ENCODE data around the gene PRAC1. TPM values are rescaled to one million over a fixed set of nuclear protein-coding genes. Genes with fewer than 3 reads are reported as not detected.
"Not testable (repeated sequence)": the region's sequence is repeated elsewhere in the genome, so short reads cannot be mapped to it uniquely, and the experiment has no call there.

Gene PRAC1
- total and polyA plus RNA-seq, 2 donors (not counting 1 experiment from before 2014, with no cell fraction given), result not detected

- TF ChIP-seq EZH2 (IDR thresholded peaks at IDR 0.05; ENCODE audit: low read length, missing control alignments), result no peak
- no peak for DNase-seq (ENCODE audit: low read depth in 2 of 2)
- no peaks in the 10 kb centered on the region for H3K79me2 ChIP-seq (ENCODE audit: control insufficient read depth, insufficient read depth, low read length)
- H3K27ac ChIP-seq (ENCODE audit: insufficient read depth, low read length), result no peak overlapping the region
- no peak overlapping the region for H3K4me3 ChIP-seq (replicated peaks in 1 of 4; ENCODE audit: control extremely low read depth in 1 of 4, insufficient read depth in 1 of 4, low read depth in 3 of 4, low read length in 4 of 4)
- H4K20me1 ChIP-seq (ENCODE audit: control insufficient read depth, extremely low read depth, insufficient read depth, low read length), result no peaks in the 10 kb centered on the region
- H3K27me3 ChIP-seq (ENCODE audit: control insufficient read depth, insufficient read depth, low read length), result peaks cover 68% of the 10 kb centered on the region
- H3K4me2 ChIP-seq (ENCODE audit: extremely low read depth, insufficient read depth, low read length), result no peak overlapping the region
- H3K9me3 ChIP-seq (ENCODE audit: control insufficient read depth, insufficient read depth, low read depth, low read length), result no peaks in the 10 kb centered on the region
- no peak overlapping the region for H2AFZ ChIP-seq (ENCODE audit: low read length)
- no peaks in the 10 kb centered on the region for H3K36me3 ChIP-seq (ENCODE audit: control insufficient read depth, insufficient read depth, low read length)
- no peaks in the 10 kb centered on the region for H3K4me1 ChIP-seq (ENCODE audit: control insufficient read depth, extremely low read depth, insufficient read depth, low read length)
- no peak overlapping the region for H3K9ac ChIP-seq (ENCODE audit: insufficient read depth, low read length)
These were observed 4.0 kb downstream of the PRAC1 start for GRCh38 chr17:48718227-48718760.

GRCh38 chr17:48717367-48718226, 4.7 kb downstream of the PRAC1 start:
- H3K9me3 ChIP-seq (ENCODE audit: control insufficient read depth, insufficient read depth, low read depth, low read length), result no peaks in the 10 kb centered on the region
- H2AFZ ChIP-seq (ENCODE audit: low read length), result no peak overlapping the region
- no peaks in the 10 kb centered on the region for H3K4me1 ChIP-seq (ENCODE audit: control insufficient read depth, extremely low read depth, insufficient read depth, low read length)
- H3K27me3 ChIP-seq (ENCODE audit: control insufficient read depth, insufficient read depth, low read length), result peaks cover 61% of the 10 kb centered on the region
- H3K4me3 ChIP-seq (replicated peaks in 1 of 4; ENCODE audit: control extremely low read depth in 1 of 4, insufficient read depth in 1 of 4, low read depth in 3 of 4, low read length in 4 of 4), result no peak overlapping the region
- no peak overlapping the region for H3K4me2 ChIP-seq (ENCODE audit: extremely low read depth, insufficient read depth, low read length)
- no peaks in the 10 kb centered on the region for H4K20me1 ChIP-seq (ENCODE audit: control insufficient read depth, extremely low read depth, insufficient read depth, low read length)
- no peak overlapping the region for H3K9ac ChIP-seq (ENCODE audit: insufficient read depth, low read length)
- DNase-seq (ENCODE audit: low read depth in 2 of 2), result no peak
- H3K27ac ChIP-seq (ENCODE audit: insufficient read depth, low read length), result no peak overlapping the region
- H3K36me3 ChIP-seq (ENCODE audit: control insufficient read depth, insufficient read depth, low read length), result no peaks in the 10 kb centered on the region
- no peaks in the 10 kb centered on the region for H3K79me2 ChIP-seq (ENCODE audit: control insufficient read depth, insufficient read depth, low read length)
- TF ChIP-seq CTCF (conservative IDR thresholded peaks at IDR 0.05 in 1 of 2, IDR thresholded peaks at IDR 0.05 in 1 of 2; ENCODE audit: low read depth in 1 of 2, low read length in 2 of 2), result no peak
- no peak for TF ChIP-seq EZH2 (IDR thresholded peaks at IDR 0.05; ENCODE audit: low read length, missing control alignments)

- H3K4me2 ChIP-seq (ENCODE audit: extremely low read depth, insufficient read depth, low read length); H3K9ac ChIP-seq (ENCODE audit: insufficient read depth, low read length); H3K9me3 ChIP-seq (ENCODE audit: control insufficient read depth, insufficient read depth, low read depth, low read length); H3K36me3 ChIP-seq (ENCODE audit: control insufficient read depth, insufficient read depth, low read length); H3K27ac ChIP-seq (ENCODE audit: insufficient read depth, low read length); H4K20me1 ChIP-seq (ENCODE audit: control insufficient read depth, extremely low read depth, insufficient read depth, low read length); H2AFZ ChIP-seq (ENCODE audit: low read length); H3K4me3 ChIP-seq (replicated peaks in 1 of 4; ENCODE audit: control extremely low read depth in 1 of 4, insufficient read depth in 1 of 4, low read depth in 3 of 4, low read length in 4 of 4); H3K4me1 ChIP-seq (ENCODE audit: control insufficient read depth, extremely low read depth, insufficient read depth, low read length); DNase-seq (ENCODE audit: low read depth in 2 of 2); H3K79me2 ChIP-seq (ENCODE audit: control insufficient read depth, insufficient read depth, low read length): not testable (repeated sequence)
- H3K27me3 ChIP-seq (ENCODE audit: control insufficient read depth, insufficient read depth, low read length), result peaks cover 50% of the 10 kb centered on the region
These were observed 5.8 kb downstream of the PRAC1 start for GRCh38 chr17:48716549-48716948.

Data from fibroblast of lung (primary cell).